Effector memory CD4-positive, alpha-beta T cell (primary cell): ENCODE measurements around the gene DAGLA.

Source experiments
- DNase-seq, 3 donors: peaks; one replicate each; pipeline ENCODE4 v3.0.0-alpha.2; 2020
- H3K27ac ChIP-seq: 2 replicates; pipeline ENCODE4 v1.7.0; 2013; ENCODE audit warnings: mild to moderate bottlenecking, low read length, moderate library complexity; ENCODE audit not compliant: insufficient read depth, poor library complexity, severe bottlenecking
- H3K27me3 ChIP-seq: replicated peaks from 2 replicates; pipeline ENCODE4 v1.7.0; 2013; ENCODE audit warnings: mild to moderate bottlenecking, low read length; ENCODE audit not compliant: insufficient read depth, control insufficient read depth, poor library complexity, severe bottlenecking
- H3K36me3 ChIP-seq: 2 replicates; pipeline ENCODE4 v1.7.0; 2013; ENCODE audit warnings: mild to moderate bottlenecking, low read length, moderate library complexity; ENCODE audit not compliant: control insufficient read depth, insufficient read depth
- H3K4me1 ChIP-seq: 2 replicates; pipeline ENCODE4 v1.7.0; 2013; ENCODE audit warnings: low read length, mild to moderate bottlenecking; ENCODE audit not compliant: control insufficient read depth, insufficient read depth, poor library complexity, severe bottlenecking
- H3K4me3 ChIP-seq: 2 replicates; pipeline ENCODE4 v1.7.0; 2013; ENCODE audit warnings: low read length, low read depth, mild to moderate bottlenecking; ENCODE audit not compliant: insufficient read depth, poor library complexity, severe bottlenecking
- H3K9me3 ChIP-seq: 2 replicates; pipeline ENCODE4 v1.7.0; 2013; ENCODE audit warnings: mild to moderate bottlenecking, low read length, moderate library complexity; ENCODE audit not compliant: control insufficient read depth

DAGLA gene

DNA sequence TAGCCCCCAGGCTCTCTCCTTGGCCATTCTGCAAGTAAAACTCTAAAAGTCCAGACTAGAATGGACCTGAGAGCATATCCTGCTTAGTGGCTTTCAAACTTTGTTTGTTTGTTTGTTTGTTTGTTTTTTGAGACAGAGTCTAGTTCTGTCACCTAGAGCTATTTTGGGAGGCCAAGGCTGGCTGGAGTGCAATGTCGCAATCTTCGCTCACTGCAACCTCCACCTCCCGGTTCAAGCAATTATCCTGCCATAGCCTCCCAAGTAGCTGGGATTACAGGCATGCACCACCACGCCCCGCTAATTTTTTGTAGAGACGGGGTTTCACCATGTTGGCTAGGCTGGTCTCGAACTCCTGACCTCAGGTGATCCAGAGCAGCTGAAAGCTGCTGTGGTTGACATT is 28.9 kb downstream of the DAGLA start:
- Histone ChIP-seq H3K36me3 (no peaks in the 10 kb centered on the region), H3K4me1 (no peaks in the 10 kb centered on the region), H3K27ac (no peak overlapping the region), H3K9me3 (no peaks in the 10 kb centered on the region), H3K27me3 (no peaks in the 10 kb centered on the region), H3K4me3 (no peak overlapping the region)
- DNase-seq, result no peak

DNA sequence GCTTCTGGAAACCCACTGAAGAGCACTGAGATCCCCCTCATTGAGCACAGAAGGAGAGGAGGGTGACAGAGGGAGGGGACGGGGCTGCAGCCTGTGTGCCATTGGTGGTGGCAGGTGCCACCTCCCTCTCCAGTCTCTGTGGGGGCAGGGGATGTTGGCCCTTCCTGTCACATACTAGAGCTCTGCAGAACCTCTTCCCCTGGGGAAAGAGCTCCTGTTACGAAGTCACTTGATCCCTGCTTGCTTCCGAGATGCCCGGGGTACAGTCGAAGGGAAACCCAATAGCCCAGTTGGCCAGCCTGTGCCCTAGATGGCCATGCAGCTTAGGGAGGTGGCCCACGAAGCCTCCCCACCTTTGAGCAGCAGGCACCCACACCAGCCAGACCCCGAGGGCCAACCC is 29.4 kb downstream of the DAGLA start:
- no peak overlapping the region for H3K27ac ChIP-seq
- H3K4me3 ChIP-seq, result no peak overlapping the region
- no peaks in the 10 kb centered on the region for H3K4me1 ChIP-seq
- no peaks in the 10 kb centered on the region for H3K9me3 ChIP-seq
- no peaks in the 10 kb centered on the region for H3K36me3 ChIP-seq
- no peaks in the 10 kb centered on the region for H3K27me3 ChIP-seq
- DNase-seq, result no peak

GRCh38 chr11:61710019-61710418 is 29.8 kb downstream of the DAGLA start:
- DNase-seq, result no peak
- Histone ChIP-seq H3K4me1 (no peaks in the 10 kb centered on the region), H3K27ac (no peak overlapping the region), H3K36me3 (no peaks in the 10 kb centered on the region), H3K9me3 (no peaks in the 10 kb centered on the region), H3K27me3 (no peaks in the 10 kb centered on the region), H3K4me3 (no peak overlapping the region)

DNA sequence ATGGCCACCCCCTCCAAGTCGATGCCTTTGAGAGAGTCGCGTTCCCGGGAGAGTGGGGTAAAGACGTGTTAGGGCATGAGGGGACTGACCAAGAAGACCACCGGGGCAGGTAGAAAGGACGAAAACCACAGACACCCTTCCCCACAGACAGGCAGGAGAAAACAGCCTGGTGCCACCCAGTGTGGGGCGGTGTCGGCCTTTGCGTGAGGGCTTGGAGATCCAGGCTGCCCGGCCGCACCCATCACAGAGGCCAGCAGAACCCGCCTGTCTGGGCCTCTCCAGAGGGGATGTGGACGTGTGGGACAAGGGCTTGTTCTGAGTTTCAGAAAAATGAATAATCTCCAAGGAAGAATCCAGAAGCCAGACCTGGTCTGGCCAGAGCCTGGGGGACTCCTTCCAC is 30.8 kb downstream of the DAGLA start:
- Histone ChIP-seq H3K36me3 (no peaks in the 10 kb centered on the region), H3K27me3 (no peaks in the 10 kb centered on the region), H3K4me3 (no peak overlapping the region), H3K4me1 (no peaks in the 10 kb centered on the region), H3K27ac (no peak overlapping the region), H3K9me3 (no peaks in the 10 kb centered on the region)
- DNase-seq, result no peak

DNA sequence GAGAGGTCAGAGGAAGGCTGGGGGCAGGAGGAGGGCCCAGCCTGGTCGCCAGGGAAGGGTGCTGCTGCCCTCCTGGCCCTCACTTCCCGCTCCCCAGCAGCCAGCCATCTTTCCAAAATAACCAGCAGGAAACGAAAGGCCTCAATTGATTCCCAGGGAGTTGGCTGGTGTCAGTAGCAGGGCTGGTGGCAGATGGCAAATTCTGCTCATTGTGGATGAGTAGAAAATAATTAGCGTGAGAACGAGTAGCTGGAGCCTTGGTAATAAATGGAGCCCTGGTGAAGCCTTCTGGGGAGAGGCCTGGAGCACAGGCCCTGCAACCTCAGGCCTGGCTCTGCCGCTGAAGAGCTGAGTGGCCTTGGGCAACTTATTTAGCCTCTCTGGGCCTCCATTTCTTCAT is 31.3 kb downstream of the DAGLA start:
- no peaks in the 10 kb centered on the region for H3K4me1 ChIP-seq
- DNase-seq, result no peak
- H3K9me3 ChIP-seq, result no peaks in the 10 kb centered on the region
- no peak overlapping the region for H3K27ac ChIP-seq
- H3K4me3 ChIP-seq, result no peak overlapping the region
- H3K27me3 ChIP-seq, result no peaks in the 10 kb centered on the region
- no peaks in the 10 kb centered on the region for H3K36me3 ChIP-seq

GRCh38 chr11:61712314-61712713 is 32.1 kb downstream of the DAGLA start:
- Histone ChIP-seq H3K27ac (no peak overlapping the region), H3K36me3 (no peaks in the 10 kb centered on the region), H3K4me1 (no peaks in the 10 kb centered on the region), H3K4me3 (no peak overlapping the region), H3K9me3 (no peaks in the 10 kb centered on the region), H3K27me3 (no peaks in the 10 kb centered on the region)
- DNase-seq, result no peak

DNA sequence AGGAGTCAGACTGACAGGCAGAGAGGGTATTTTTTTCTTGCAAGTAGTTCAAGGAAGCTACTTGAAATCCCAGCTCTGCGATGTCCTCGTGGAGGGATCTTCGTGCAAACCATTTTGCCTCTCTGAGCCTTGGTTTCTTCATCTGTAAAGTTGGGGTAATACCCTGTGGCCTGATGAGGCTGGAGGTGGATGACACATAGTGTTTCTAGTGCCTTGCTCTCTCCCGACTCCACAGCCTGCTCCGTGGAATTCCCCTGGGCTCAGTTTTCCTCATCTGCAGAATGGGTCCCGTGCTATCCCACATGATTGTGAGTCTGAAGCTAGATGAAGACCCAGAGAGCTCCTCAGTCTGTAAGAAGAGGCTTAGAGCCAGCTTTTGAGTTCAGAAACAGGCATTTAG is 32.7 kb downstream of the DAGLA start:
- no peak for DNase-seq
- H3K27ac ChIP-seq, result no peak overlapping the region
- no peaks in the 10 kb centered on the region for H3K27me3 ChIP-seq
- H3K4me1 ChIP-seq, result no peaks in the 10 kb centered on the region
- no peaks in the 10 kb centered on the region for H3K9me3 ChIP-seq
- H3K36me3 ChIP-seq, result no peaks in the 10 kb centered on the region
- H3K4me3 ChIP-seq, result no peak overlapping the region

- no peaks in the 10 kb centered on the region for H3K9me3 ChIP-seq
- no peak for DNase-seq
- H3K36me3 ChIP-seq, result no peaks in the 10 kb centered on the region
- H3K27ac ChIP-seq, result no peak overlapping the region
- H3K27me3 ChIP-seq, result no peaks in the 10 kb centered on the region
- no peak overlapping the region for H3K4me3 ChIP-seq
- H3K4me1 ChIP-seq, result no peaks in the 10 kb centered on the region
Measured at GRCh38 chr11:61713464-61713863, 33.3 kb downstream of the DAGLA start.

- no peaks in the 10 kb centered on the region for H3K36me3 ChIP-seq
- H3K27ac ChIP-seq, result no peak overlapping the region
- H3K4me3 ChIP-seq, result no peak overlapping the region
- no peaks in the 10 kb centered on the region for H3K27me3 ChIP-seq
- no peak for DNase-seq
- no peaks in the 10 kb centered on the region for H3K4me1 ChIP-seq
- H3K9me3 ChIP-seq, result no peaks in the 10 kb centered on the region
Measured at GRCh38 chr11:61713906-61714305, 33.7 kb downstream of the DAGLA start.

GRCh38 chr11:61714316-61714715 is 34.1 kb downstream of the DAGLA start:
- Histone ChIP-seq H3K36me3 (no peaks in the 10 kb centered on the region), H3K4me3 (no peak overlapping the region), H3K27me3 (no peaks in the 10 kb centered on the region), H3K4me1 (no peaks in the 10 kb centered on the region), H3K9me3 (no peaks in the 10 kb centered on the region), H3K27ac (no peak overlapping the region)
- DNase-seq, result no peak

DNA sequence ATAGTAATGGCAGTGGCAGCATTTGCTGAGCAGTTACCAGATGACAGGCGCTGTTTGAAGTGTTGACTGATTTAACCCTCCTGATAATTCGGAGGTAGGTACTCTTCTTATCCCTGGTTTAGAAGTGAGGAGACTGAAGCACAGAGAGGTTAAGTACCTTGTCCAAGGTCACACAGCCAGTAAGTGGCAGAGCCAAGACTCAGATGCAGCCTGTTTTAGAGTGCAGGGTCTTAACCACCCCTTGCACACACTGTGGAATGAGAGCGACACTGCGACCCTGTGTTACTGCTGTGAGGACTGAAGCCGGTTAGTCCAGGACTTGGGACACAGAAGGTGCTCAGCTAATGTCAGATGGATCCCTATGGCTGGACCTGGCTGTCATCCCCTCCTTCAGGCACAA is 34.7 kb downstream of the DAGLA start:
- Histone ChIP-seq H3K27ac (no peak overlapping the region), H3K9me3 (no peaks in the 10 kb centered on the region), H3K4me1 (no peaks in the 10 kb centered on the region), H3K4me3 (no peak overlapping the region), H3K36me3 (no peaks in the 10 kb centered on the region), H3K27me3 (no peaks in the 10 kb centered on the region)
- DNase-seq, result no peak
